H9 (cell line): Measurements from ENCODE around the gene SFI1. TPM values are rescaled to one million over a fixed set of nuclear protein-coding genes. Genes with fewer than 3 reads are reported as not detected.
"Not testable (repeated sequence)": the region's sequence is repeated elsewhere in the genome, so short reads cannot be mapped to it uniquely, and the experiment has no call there.

Experiments
- DNase-seq: peaks from one replicate; pipeline ENCODE4 v3.0.0-alpha.2; 2017
- H2AFZ ChIP-seq: one replicate; pipeline ENCODE4 v1.6.1; 2013; ENCODE audit warnings: mild to moderate bottlenecking, low read length, control low read depth, moderate library complexity
- H2AK5ac ChIP-seq: 2 replicates; pipeline ENCODE4 v1.6.1; 2013; ENCODE audit warnings: low read length, control low read depth, mixed read lengths; ENCODE audit not compliant: insufficient read length
- H2BK120ac ChIP-seq: one replicate; pipeline ENCODE4 v1.6.1; 2013; ENCODE audit warnings: low read depth, mild to moderate bottlenecking, low read length, control low read depth, inconsistent platforms; ENCODE audit not compliant: poor library complexity, severe bottlenecking
- H2BK12ac ChIP-seq: 2 replicates; pipeline ENCODE4 v1.6.1; 2013; ENCODE audit warnings: low read length, control low read depth, mixed read lengths, low read depth; ENCODE audit not compliant: insufficient read length
- H2BK15ac ChIP-seq: 2 replicates; pipeline ENCODE4 v1.6.1; 2013; ENCODE audit warnings: low read depth, low read length, control low read depth
- H2BK20ac ChIP-seq: one replicate; pipeline ENCODE4 v1.6.1; 2013; ENCODE audit warnings: low read depth, mild to moderate bottlenecking, low read length, control low read depth, inconsistent platforms; ENCODE audit not compliant: poor library complexity, severe bottlenecking
- H2BK5ac ChIP-seq: 2 replicates; pipeline ENCODE4 v1.6.1; 2013; ENCODE audit warnings: low read length, control low read depth, mixed read lengths; ENCODE audit not compliant: insufficient read length
- H3K14ac ChIP-seq: 2 replicates; pipeline ENCODE4 v1.6.1; 2013; ENCODE audit warnings: low read length, control low read depth; ENCODE audit not compliant: insufficient read depth
- H3K18ac ChIP-seq: 2 replicates; pipeline ENCODE4 v1.6.1; 2013; ENCODE audit warnings: low read depth, mild to moderate bottlenecking, mixed read lengths, low read length, control low read depth; ENCODE audit not compliant: insufficient read length
- H3K23ac ChIP-seq: 2 replicates; pipeline ENCODE4 v1.6.1; 2013; ENCODE audit warnings: low read length, control low read depth, mixed read lengths, low read depth; ENCODE audit not compliant: insufficient read length
- H3K23me2 ChIP-seq: 2 replicates; pipeline ENCODE4 v1.6.1; 2013; ENCODE audit warnings: low read depth, mild to moderate bottlenecking, mixed read lengths, low read length, control low read depth; ENCODE audit not compliant: insufficient read length, poor library complexity, severe bottlenecking
- H3K27ac ChIP-seq: 2 replicates; pipeline ENCODE4 v1.5.1; 2013; ENCODE audit warnings: low read length, control low read depth, mixed read lengths, low read depth; ENCODE audit not compliant: insufficient read length
- H3K27me3 ChIP-seq: 2 replicates; pipeline ENCODE4 v1.6.1; 2013; ENCODE audit warnings: low read length, control low read depth, inconsistent platforms; ENCODE audit not compliant: insufficient read depth
- H3K4ac ChIP-seq: 2 replicates; pipeline ENCODE4 v1.6.1; 2013; ENCODE audit warnings: low read depth, mild to moderate bottlenecking, control low read depth, inconsistent platforms, low read length, moderate library complexity
- H3K4me1 ChIP-seq: 2 replicates; pipeline ENCODE4 v1.6.1; 2013; ENCODE audit warnings: low read length, control low read depth, inconsistent platforms; ENCODE audit not compliant: insufficient read depth
- H3K4me2 ChIP-seq: 2 replicates; pipeline ENCODE4 v1.6.1; 2013; ENCODE audit warnings: low read length, control low read depth, mixed read lengths; ENCODE audit not compliant: insufficient read length, insufficient read depth
- H3K56ac ChIP-seq: 2 replicates; pipeline ENCODE4 v1.6.1; 2013; ENCODE audit warnings: low read depth, mild to moderate bottlenecking, mixed read lengths, low read length, control low read depth; ENCODE audit not compliant: insufficient read length
- H3K79me1 ChIP-seq: 2 replicates; pipeline ENCODE4 v1.6.1; 2013; ENCODE audit warnings: low read depth, mild to moderate bottlenecking, moderate library complexity, low read length, control low read depth, inconsistent platforms; ENCODE audit not compliant: insufficient read depth, poor library complexity, severe bottlenecking
- H3K79me2 ChIP-seq: 2 replicates; pipeline ENCODE4 v1.6.1; 2013; ENCODE audit warnings: low read length, control low read depth, inconsistent platforms; ENCODE audit not compliant: insufficient read depth
- H3K9ac ChIP-seq: 2 replicates; pipeline ENCODE4 v1.6.1; 2013; ENCODE audit warnings: low read length, control low read depth, mixed read lengths; ENCODE audit not compliant: insufficient read length; ENCODE audit errors: extremely low read depth
- H3K9me3 ChIP-seq: one replicate; pipeline ENCODE4 v1.6.1; 2013; ENCODE audit warnings: low read depth, low read length, inconsistent platforms; ENCODE audit not compliant: control insufficient read depth
- H3T11ph ChIP-seq: one replicate; pipeline ENCODE4 v1.6.1; 2013; ENCODE audit warnings: mild to moderate bottlenecking, low read length, control low read depth, inconsistent platforms
- H4K20me1 ChIP-seq: one replicate; pipeline ENCODE4 v1.6.1; 2013; ENCODE audit not compliant: control insufficient read depth, insufficient read length, insufficient read depth
- H4K5ac ChIP-seq: 2 replicates; pipeline ENCODE4 v1.6.1; 2013; ENCODE audit warnings: low read depth, mild to moderate bottlenecking, mixed read lengths, low read length, control low read depth; ENCODE audit not compliant: insufficient read length
- H4K8ac ChIP-seq: replicated peaks from 2 replicates; pipeline ENCODE4 v1.6.1; 2013; ENCODE audit warnings: low read length, control low read depth, mixed read lengths, low read depth; ENCODE audit not compliant: insufficient read length
- H4K91ac ChIP-seq: 2 replicates; pipeline ENCODE4 v1.6.1; 2013; ENCODE audit warnings: low read depth, mild to moderate bottlenecking, moderate library complexity, mixed read lengths, low read length, control low read depth; ENCODE audit not compliant: insufficient read length
- H3K27ac Mint-ChIP-seq, 3 experiments: 2 replicates in 2 of 3; 3 replicates in 1 of 3; pipeline ENCODE4 v1.8.0; 2020 to 2021; ENCODE audit warnings: mixed read lengths in 3 of 3, mild to moderate bottlenecking in 1 of 3, moderate library complexity in 1 of 3
- H3K27me3 Mint-ChIP-seq: 2 replicates; pipeline ENCODE4 v1.8.0; 2021; ENCODE audit warnings: low read depth, mild to moderate bottlenecking, moderate library complexity, mixed read lengths
- H3K36me3 Mint-ChIP-seq, 3 experiments: 2 replicates in 2 of 3; 3 replicates in 1 of 3; pipeline ENCODE4 v1.8.0; 2020 to 2021; ENCODE audit warnings: low read depth in 3 of 3, mixed read lengths in 3 of 3; ENCODE audit not compliant: insufficient read depth in 1 of 3
- H3K4me1 Mint-ChIP-seq, 2 experiments: 2 replicates each; pipeline ENCODE4 v1.8.0; 2020; ENCODE audit warnings: mixed read lengths in 2 of 2
- H3K4me3 Mint-ChIP-seq, 2 experiments: 2 replicates in 1 of 2; 3 replicates in 1 of 2; pipeline ENCODE4 v1.8.0; 2020 to 2021; ENCODE audit warnings: mild to moderate bottlenecking in 2 of 2, mixed read lengths in 2 of 2, moderate library complexity in 1 of 2
- H3K9me3 Mint-ChIP-seq, 2 experiments: 2 replicates in 1 of 2; 3 replicates in 1 of 2; pipeline ENCODE4 v1.8.0; 2020; ENCODE audit warnings: mild to moderate bottlenecking in 2 of 2, mixed read lengths in 2 of 2, moderate library complexity in 1 of 2
- WGBS: extraction: QIAGEN DNeasy Blood & Tissue Kit; methylation state at CpG from one replicate; pipeline ENCODE4 v1.1.7; 2013; ENCODE audit warnings: missing lambda C conversion rate, low lambda C conversion rate, mixed read lengths; ENCODE audit not compliant: insufficient read length; ENCODE audit errors: extremely low coverage; 5-methylcytosine and 5-hydroxymethylcytosine counted together
- total RNA-seq: library from RNA; stranded (reverse); gene quantifications from 2 replicates; pipeline ENCODE4 v1.2.1, GENCODE V29; 2021

SFI1 gene
- total RNA-seq, 1 experiment from 2014 or later = 26.4 TPM

- H3K27me3 Mint-ChIP-seq, H2BK5ac ChIP-seq, H2BK15ac ChIP-seq, DNase-seq, H2AK5ac ChIP-seq, H3K56ac ChIP-seq, H3K4ac ChIP-seq, H3K14ac ChIP-seq, H3K79me1 ChIP-seq, H3K27me3 ChIP-seq, H3T11ph ChIP-seq, H3K4me3 Mint-ChIP-seq, H3K23ac ChIP-seq, H2BK12ac ChIP-seq, H3K4me2 ChIP-seq, H3K79me2 ChIP-seq, H3K9me3 Mint-ChIP-seq, H3K27ac ChIP-seq, H3K9ac ChIP-seq, H3K18ac ChIP-seq, H4K5ac ChIP-seq, H4K8ac ChIP-seq, H2BK20ac ChIP-seq, H2BK120ac ChIP-seq, H3K4me1 ChIP-seq, H4K20me1 ChIP-seq, H3K23me2 ChIP-seq, H3K9me3 ChIP-seq, H2AFZ ChIP-seq, H4K91ac ChIP-seq, H3K27ac Mint-ChIP-seq: not testable (repeated sequence)
- Mint-ChIP-seq H3K36me3 (peaks cover 21 to 64% (median 44%) of the 10 kb centered on the region in 3 experiments; a peak in 6 of 7 replicates), H3K4me1 (peaks cover 18% of the 10 kb centered on the region in 2 experiments)
- no CpG with 5 or more reads among the region's 11 CpGs for WGBS
Measured at GRCh38 chr22:31486369-31486768, 10.0 kb upstream of the SFI1 start.
